ENCODE data around the gene PLA2G4B.

GRCh38 chr15:41851755-41852370, 13.2 kb downstream of the PLA2G4B start:
- no peak for TF ChIP-seq EZH2 (IDR thresholded peaks at IDR 0.05; ENCODE audit: borderline replicate concordance, insufficient read depth, low read depth, low read length, poor library complexity, severe bottlenecking)
- TF ChIP-seq CTCF (IDR thresholded peaks at IDR 0.05), result no peak
